Esophagus squamous epithelium (tissue), 4 donors: ENCODE data around the gene CDK6.

ENCODE experiments used
- CTCF ChIP-seq, 6 experiments: fragments of 450-650 bp in 4 of 6; fragments of 200-600 bp in 2 of 6; sonication (generic) in 2 of 6; IDR thresholded peaks; one replicate each; pipeline ENCODE4 v1.5.1; 2016 to 2019; ENCODE audit warnings: antibody characterized with exemption in 6 of 6, mild to moderate bottlenecking in 4 of 6, moderate library complexity in 4 of 6
- POLR2A ChIP-seq, 4 donors: fragments of 450-650 bp; IDR thresholded peaks; one replicate each; pipeline ENCODE4 v1.6.1; 2017; ENCODE audit warnings: antibody characterized with exemption in 4 of 4, mild to moderate bottlenecking in 4 of 4, moderate library complexity in 3 of 4

GRCh38 chr7:92606985-92607384, 229.4 kb downstream of the CDK6 start:
- TF ChIP-seq CTCF (IDR thresholded peaks at IDR 0.05) (no peak), POLR2A (IDR thresholded peaks at IDR 0.05) (no peak)
